SU-DHL-6 (cell line): ENCODE measurements around the gene CTSH.
"Not testable (repeated sequence)": the region's sequence is repeated elsewhere in the genome, so short reads cannot be mapped to it uniquely, and the experiment has no call there.

Experiments
- H2AFZ ChIP-seq: fragments of 200-600 bp; sonication (generic); 2 replicates; pipeline ENCODE4 v1.6.1; 2014; ENCODE audit warnings: low read depth, mild to moderate bottlenecking, moderate library complexity, mixed read lengths, antibody characterized with exemption, low read length; ENCODE audit not compliant: severe bottlenecking
- H3F3A ChIP-seq: fragments of 200-600 bp; shearing (Covaris generic); 2 replicates; pipeline ENCODE4 v1.6.0; 2016; ENCODE audit warnings: antibody characterized with exemption, mild to moderate bottlenecking; ENCODE audit not compliant: insufficient read depth
- H3K27ac ChIP-seq: fragments of 200-600 bp; sonication (generic); 2 replicates; pipeline ENCODE4 v1.5.1; 2016; ENCODE audit warnings: low read depth, mild to moderate bottlenecking, low read length, moderate library complexity, mixed read lengths
- H3K27me3 ChIP-seq: fragments of 200-600 bp; sonication (generic), shearing (Covaris generic); 2 replicates; pipeline ENCODE4 v1.6.0; 2014; ENCODE audit warnings: mild to moderate bottlenecking, low read length
- H3K36me3 ChIP-seq: fragments of 200-600 bp; sonication (generic); 2 replicates; pipeline ENCODE4 v1.6.1; 2014; ENCODE audit warnings: mild to moderate bottlenecking, low read length, mixed read lengths
- H3K4me2 ChIP-seq: fragments of 300-600, 200-600 bp; shearing (Covaris generic), sonication (generic); 2 replicates; pipeline ENCODE4 v1.6.0; 2014; ENCODE audit warnings: low read length, low read depth, mild to moderate bottlenecking; ENCODE audit not compliant: poor library complexity, severe bottlenecking
- H3K4me3 ChIP-seq: fragments of 200-600 bp; sonication (generic); 2 replicates; pipeline ENCODE4 v1.5.1; 2014; ENCODE audit warnings: antibody characterized with exemption, low read length, mild to moderate bottlenecking, mixed read lengths; ENCODE audit not compliant: insufficient read depth, poor library complexity, severe bottlenecking
- H3K79me2 ChIP-seq: fragments of 200-600 bp; sonication (generic); 2 replicates; pipeline ENCODE4 v1.6.1; 2014; ENCODE audit warnings: mild to moderate bottlenecking, low read length, moderate library complexity; ENCODE audit not compliant: insufficient read depth
- H3K9ac ChIP-seq: fragments of 200-600 bp; sonication (generic); 2 replicates; pipeline ENCODE4 v1.7.0; 2014; ENCODE audit warnings: mild to moderate bottlenecking, low read length
- H3K9me2 ChIP-seq: fragments of 200-600 bp; sonication (generic); replicated peaks from 2 replicates; pipeline ENCODE4 v1.6.1; 2014; ENCODE audit warnings: low read length; ENCODE audit not compliant: insufficient read depth
- H3K9me3 ChIP-seq: fragments of 200-600 bp; sonication (generic); 2 replicates; pipeline ENCODE4 v1.6.1; 2014; ENCODE audit warnings: low read length, mixed read lengths; ENCODE audit not compliant: insufficient read depth
- H4K20me1 ChIP-seq: fragments of 200-600 bp; sonication (generic); 2 replicates; pipeline ENCODE4 v1.6.1; 2014; ENCODE audit warnings: low read depth, mild to moderate bottlenecking, antibody characterized with exemption, low read length, moderate library complexity, mixed read lengths
- EZH2phosphoT487 ChIP-seq: fragments of 200-600 bp; sonication (generic), shearing (Covaris generic); conservative IDR thresholded peaks from 2 replicates; pipeline ENCODE4 v1.6.1; 2018; ENCODE audit warnings: mild to moderate bottlenecking, antibody characterized with exemption, low read length, moderate library complexity, mixed read lengths
- TF ChIP-seq, protein P1 (sequence below): fragments of 200-600 bp; sonication (generic); IDR thresholded peaks from one replicate; pipeline ENCODE4 v1.5.1; 2017; ENCODE audit warnings: antibody characterized with exemption, mild to moderate bottlenecking, low read length, moderate library complexity; ENCODE audit not compliant: insufficient read depth, poor library complexity, severe bottlenecking

The CTSH gene

DNA sequence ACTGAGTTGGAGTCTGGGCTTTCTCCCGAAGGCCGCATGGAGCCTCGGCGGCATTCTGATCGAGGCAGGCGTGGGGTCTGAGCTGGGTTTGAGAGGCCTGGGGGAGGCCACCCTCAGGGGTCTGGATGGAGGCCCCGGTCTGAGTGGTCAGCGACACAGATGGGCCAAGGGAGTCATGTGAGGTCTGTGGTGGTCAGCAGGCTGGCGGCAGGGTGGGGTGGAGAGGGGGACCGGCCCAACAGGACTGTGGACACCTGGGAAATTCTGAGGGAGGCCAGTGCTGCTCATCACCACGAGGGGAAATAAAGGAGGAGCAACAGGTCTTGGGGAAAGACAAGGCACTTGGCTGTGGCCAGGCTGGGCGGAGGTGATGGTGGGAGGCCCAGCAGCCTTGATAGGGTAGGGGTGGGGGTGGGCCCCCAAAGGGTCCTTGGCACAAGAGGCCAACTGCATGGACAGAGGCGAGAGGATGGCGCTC, 16.2 kb downstream of the CTSH start:
- Histone ChIP-seq H3K4me3 (no peak overlapping the region), H3K27me3 (no peaks in the 10 kb centered on the region), H2AFZ (no peak overlapping the region), H3K9me3 (no peaks in the 10 kb centered on the region), H3K27ac (no peak overlapping the region), H3K79me2 (no peaks in the 10 kb centered on the region), H4K20me1 (no peaks in the 10 kb centered on the region), H3K9me2 (no peaks in the 10 kb centered on the region), H3K36me3 (no peaks in the 10 kb centered on the region), H3K4me2 (no peak overlapping the region), H3F3A (no peaks in the 10 kb centered on the region), H3K9ac (no peak overlapping the region)
- TF ChIP-seq, protein P1, sequence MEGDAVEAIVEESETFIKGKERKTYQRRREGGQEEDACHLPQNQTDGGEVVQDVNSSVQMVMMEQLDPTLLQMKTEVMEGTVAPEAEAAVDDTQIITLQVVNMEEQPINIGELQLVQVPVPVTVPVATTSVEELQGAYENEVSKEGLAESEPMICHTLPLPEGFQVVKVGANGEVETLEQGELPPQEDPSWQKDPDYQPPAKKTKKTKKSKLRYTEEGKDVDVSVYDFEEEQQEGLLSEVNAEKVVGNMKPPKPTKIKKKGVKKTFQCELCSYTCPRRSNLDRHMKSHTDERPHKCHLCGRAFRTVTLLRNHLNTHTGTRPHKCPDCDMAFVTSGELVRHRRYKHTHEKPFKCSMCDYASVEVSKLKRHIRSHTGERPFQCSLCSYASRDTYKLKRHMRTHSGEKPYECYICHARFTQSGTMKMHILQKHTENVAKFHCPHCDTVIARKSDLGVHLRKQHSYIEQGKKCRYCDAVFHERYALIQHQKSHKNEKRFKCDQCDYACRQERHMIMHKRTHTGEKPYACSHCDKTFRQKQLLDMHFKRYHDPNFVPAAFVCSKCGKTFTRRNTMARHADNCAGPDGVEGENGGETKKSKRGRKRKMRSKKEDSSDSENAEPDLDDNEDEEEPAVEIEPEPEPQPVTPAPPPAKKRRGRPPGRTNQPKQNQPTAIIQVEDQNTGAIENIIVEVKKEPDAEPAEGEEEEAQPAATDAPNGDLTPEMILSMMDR = no peak
- no peak for TF ChIP-seq EZH2phosphoT487

GRCh38 chr15:78928176-78928575, 16.7 kb downstream of the CTSH start:
- H3K9me2 ChIP-seq, H2AFZ ChIP-seq, H3K4me3 ChIP-seq, H3K36me3 ChIP-seq, H3K27me3 ChIP-seq, H3K27ac ChIP-seq, H4K20me1 ChIP-seq, H3K79me2 ChIP-seq, H3K4me2 ChIP-seq, H3F3A ChIP-seq, H3K9ac ChIP-seq, H3K9me3 ChIP-seq: not testable (repeated sequence)

DNA sequence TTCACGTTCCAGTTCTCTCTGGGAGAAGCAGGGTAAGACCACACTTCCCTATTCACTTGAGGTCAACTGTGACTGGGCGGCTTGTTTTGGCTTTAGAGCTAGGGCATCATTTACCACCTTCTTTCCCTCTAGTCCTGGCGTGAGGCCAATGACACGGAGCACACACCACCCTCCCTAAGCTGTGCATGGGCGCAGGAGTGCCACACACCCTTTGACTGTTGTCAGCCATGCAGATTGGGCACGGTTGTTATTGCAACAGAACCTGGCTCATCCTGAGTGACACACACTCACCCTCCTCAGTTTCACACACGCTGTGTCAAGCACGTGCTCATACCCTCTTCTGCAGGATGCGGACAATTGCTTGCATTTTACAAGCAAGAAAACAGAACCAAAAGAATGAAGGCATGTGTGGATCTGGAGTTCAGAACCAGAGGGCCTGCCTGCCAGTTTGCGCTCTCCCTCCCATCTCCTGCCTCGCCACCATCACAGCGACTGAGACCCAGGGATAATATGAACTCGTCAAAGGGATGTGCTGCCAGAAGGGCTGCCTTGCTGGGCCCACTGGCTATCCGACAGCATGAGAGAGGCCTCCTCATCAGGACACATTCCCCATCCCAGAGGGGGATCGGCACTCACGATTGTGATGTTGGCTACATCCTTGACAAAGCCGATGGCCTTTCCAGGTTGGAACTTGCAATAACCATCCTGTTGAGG, 17.6 kb downstream of the CTSH start:
- Histone ChIP-seq H3K27me3 (no peaks in the 10 kb centered on the region), H3K27ac (no peak overlapping the region)

More for the DNA sequence above, 17.6 kb downstream of the CTSH start:
- H3K79me2 ChIP-seq = no peaks in the 10 kb centered on the region
- no peaks in the 10 kb centered on the region for H3K9me3 ChIP-seq
- no peak overlapping the region for H3K4me3 ChIP-seq
- H3K9ac ChIP-seq = no peak overlapping the region
- no peaks in the 10 kb centered on the region for H3F3A ChIP-seq
- no peaks in the 10 kb centered on the region for H3K9me2 ChIP-seq
- no peak overlapping the region for H3K4me2 ChIP-seq
- H4K20me1 ChIP-seq = no peaks in the 10 kb centered on the region
- no peak overlapping the region for H2AFZ ChIP-seq
- no peaks in the 10 kb centered on the region for H3K36me3 ChIP-seq
- TF ChIP-seq EZH2phosphoT487 = no peak
- TF ChIP-seq, protein P1 = no peak
